HFFc6 (cell line): ENCODE results near the gene PTPRD. TPM values are rescaled to one million over a fixed set of nuclear protein-coding genes. Genes with fewer than 3 reads are reported as not detected.

ENCODE experiments used
- DNase-seq: peaks from one replicate; pipeline ENCODE4 v3.0.0-alpha.2; 2018
- H3K27ac Mint-ChIP-seq: 2 replicates; pipeline ENCODE4 v1.8.0; 2020; ENCODE audit warnings: mild to moderate bottlenecking, mixed read lengths
- H3K27me3 Mint-ChIP-seq: 2 replicates; pipeline ENCODE4 v1.8.0; 2021; ENCODE audit warnings: mild to moderate bottlenecking, moderate library complexity, mixed read lengths; ENCODE audit not compliant: insufficient read depth
- H3K36me3 Mint-ChIP-seq: 2 replicates; pipeline ENCODE4 v1.8.0; 2021; ENCODE audit warnings: low read depth, mixed read lengths
- H3K4me1 Mint-ChIP-seq: 2 replicates; pipeline ENCODE4 v1.8.0; 2020; ENCODE audit warnings: low read depth, mixed read lengths
- H3K4me3 Mint-ChIP-seq: 2 replicates; pipeline ENCODE4 v1.8.0; 2020; ENCODE audit warnings: mild to moderate bottlenecking, moderate library complexity, mixed read lengths
- H3K9me3 Mint-ChIP-seq: 2 replicates; pipeline ENCODE4 v1.8.0; 2020; ENCODE audit warnings: mild to moderate bottlenecking, mixed read lengths
- CTCF ChIP-seq: fragments of 200-600 bp; sonication (generic); IDR thresholded peaks from 2 replicates; pipeline ENCODE4 v1.5.0; 2021; ENCODE audit warnings: antibody characterized with exemption, mild to moderate bottlenecking
- total RNA-seq, 6 experiments: library from RNA; stranded (reverse); fragmentation: NEBNext Ultra II Directional; extraction: Animal tissue kit (Norgen Biotek cat#: 25700); gene quantifications; 2 replicates in 1 of 6; 3 replicates in 5 of 6; pipeline ENCODE4 v1.2.3, GENCODE V29; 2021

The PTPRD gene
- total RNA-seq, 6 experiments from 2014 or later, result not detected

DNA sequence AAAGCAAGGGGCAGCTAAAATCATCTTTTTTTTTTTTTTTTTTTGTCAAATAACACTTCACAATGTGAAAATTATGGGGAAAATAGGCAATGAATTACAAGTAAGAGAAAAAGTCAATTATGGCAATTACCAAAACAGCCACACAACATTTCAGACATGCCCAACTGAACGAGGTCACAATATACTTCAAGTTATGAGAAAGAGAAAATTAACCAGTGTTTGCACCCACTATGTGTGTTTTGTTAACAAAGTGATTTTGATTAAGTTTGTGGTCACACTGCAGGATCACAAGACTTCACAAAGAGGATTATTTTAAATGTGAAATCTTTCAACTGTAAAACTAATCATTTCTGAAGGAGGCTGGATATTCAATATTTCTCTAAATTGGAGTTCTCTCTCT lies 1780.4 kb downstream of the PTPRD start:
- Mint-ChIP-seq H3K4me3 (no peak overlapping the region), H3K36me3 (no peaks in the 10 kb centered on the region), H3K27me3 (no peaks in the 10 kb centered on the region), H3K27ac (no peak overlapping the region), H3K9me3 (peaks cover 39% of the 10 kb centered on the region), H3K4me1 (no peaks in the 10 kb centered on the region)
- DNase-seq, result no peak
- TF ChIP-seq CTCF, result no peak

GRCh38 chr9:8831568-8831967 lies 1781.2 kb downstream of the PTPRD start:
- Mint-ChIP-seq H3K9me3 (peaks cover 37% of the 10 kb centered on the region), H3K4me1 (no peaks in the 10 kb centered on the region), H3K4me3 (no peak overlapping the region), H3K27ac (no peak overlapping the region), H3K27me3 (no peaks in the 10 kb centered on the region), H3K36me3 (no peaks in the 10 kb centered on the region)
- no peak for DNase-seq
- TF ChIP-seq CTCF, result no peak

DNA sequence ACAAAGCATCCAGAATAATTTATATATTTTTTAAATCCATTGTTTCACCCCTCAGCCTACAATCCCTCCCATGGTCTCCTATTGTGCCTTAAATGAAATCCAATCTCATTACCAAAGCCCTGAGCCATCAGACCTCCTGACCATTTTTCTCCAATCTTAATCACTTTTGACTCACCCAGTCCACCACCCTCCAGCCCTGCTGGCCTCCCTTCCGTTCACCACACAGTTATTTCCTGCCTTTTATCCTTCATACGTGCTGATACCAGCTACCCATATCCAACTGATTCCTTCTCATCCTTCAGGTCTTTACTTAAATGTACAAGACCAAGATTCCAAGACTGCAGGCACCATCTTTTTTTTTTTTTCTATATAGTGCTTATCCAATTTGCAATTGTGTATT lies 1786.5 kb downstream of the PTPRD start:
- Mint-ChIP-seq H3K27me3 (no peaks in the 10 kb centered on the region; the same call in 1 of the 2 replicates), H3K27ac (no peak overlapping the region), H3K36me3 (no peaks in the 10 kb centered on the region), H3K9me3 (peaks cover 36% of the 10 kb centered on the region), H3K4me1 (no peaks in the 10 kb centered on the region), H3K4me3 (no peak overlapping the region)
- no peak for TF ChIP-seq CTCF
- no peak for DNase-seq

DNA sequence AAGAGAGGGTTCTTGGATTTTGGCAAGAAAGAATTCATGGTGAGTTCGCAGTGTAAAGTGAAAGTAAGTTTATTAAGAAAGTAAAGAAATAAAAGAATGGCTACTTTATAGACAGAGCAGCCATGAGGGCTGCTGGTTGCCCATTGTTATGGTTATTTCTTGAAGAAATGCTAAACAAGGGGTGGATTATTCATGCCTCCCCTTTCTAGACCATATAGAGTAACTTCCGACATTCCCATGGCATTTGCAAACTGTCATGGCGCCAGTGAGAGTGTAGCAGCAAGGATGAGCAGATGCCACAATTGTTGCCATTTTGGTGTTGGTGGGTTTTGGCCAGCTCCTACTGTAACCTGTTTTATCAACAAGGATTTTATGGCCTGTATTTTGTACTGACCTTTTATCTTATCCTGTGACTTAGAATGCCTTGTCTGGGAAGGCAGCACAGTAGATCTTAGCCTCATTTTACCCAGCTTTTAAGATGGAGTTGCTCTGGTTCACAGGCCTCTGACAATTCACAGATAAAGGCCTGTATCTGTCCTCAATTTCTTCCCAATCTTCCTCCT lies 1787.1 kb downstream of the PTPRD start:
- Mint-ChIP-seq H3K27me3 (no peaks in the 10 kb centered on the region; the same call in 1 of the 2 replicates), H3K36me3 (no peaks in the 10 kb centered on the region), H3K4me1 (no peaks in the 10 kb centered on the region), H3K9me3 (peaks cover 32% of the 10 kb centered on the region), H3K27ac (no peak overlapping the region), H3K4me3 (no peak overlapping the region)
- DNase-seq, result no peak
- no peak for TF ChIP-seq CTCF

GRCh38 chr9:8823131-8823895 lies 1789.5 kb downstream of the PTPRD start:
- TF ChIP-seq CTCF, result no peak
- Mint-ChIP-seq H3K27me3 (no peaks in the 10 kb centered on the region; the same call in 1 of the 2 replicates), H3K4me3 (no peak overlapping the region), H3K27ac (no peak overlapping the region), H3K4me1 (no peaks in the 10 kb centered on the region), H3K9me3 (peaks cover 24% of the 10 kb centered on the region), H3K36me3 (no peaks in the 10 kb centered on the region)
- DNase-seq, result no peak
